ENCODE data around the gene SRBD1.

GRCh38 chr2:45368792-45369191, 242.3 kb downstream of the SRBD1 start:
- TF ChIP-seq CTCF (IDR thresholded peaks at IDR 0.05) (no peak), POLR2AphosphoS5 (IDR thresholded peaks at IDR 0.05) (no peak), POLR2A (IDR thresholded peaks at IDR 0.05; ENCODE audit: low read depth) (no peak)

Measured in esophagus muscularis mucosa (tissue), 3 donors.